GM12892 (cell line): Measurements from ENCODE around the gene PIP5K1A.

Source experiments
- POLR2A ChIP-seq: IDR thresholded peaks from 2 replicates; pipeline ENCODE4 v1.6.1; 2011; ENCODE audit warnings: low read depth, low read length, control low read depth
- POLR2AphosphoS5 ChIP-seq: IDR thresholded peaks from 2 replicates; pipeline ENCODE4 v1.6.1; 2011; ENCODE audit warnings: low read depth, low read length, control low read depth

- TF ChIP-seq POLR2A (peak; percentile 75; the same call in 1 of the 2 replicates), POLR2AphosphoS5 (peak; percentile 77; the same call in 1 of the 2 replicates)
Measured at GRCh38 chr1:151198254-151199127, at the start of gene PIP5K1A.
